H1 (cell line): ENCODE measurements around the gene TRAF6. TPM values are rescaled to one million over a fixed set of nuclear protein-coding genes. Genes with fewer than 3 reads are reported as not detected.

Experiments used
- CTCF ChIA-PET: fragments of 300-600 bp; sonication (Branson Sonifier 250); formaldehyde crosslinking; loops from one replicate; lab custom pipeline; 2021; ENCODE audit not compliant: partially characterized antibody; lab: Charles Lee
- POLR2A ChIA-PET: fragments of 300-600 bp; sonication (Branson Sonifier 250); formaldehyde crosslinking; loops from one replicate; lab custom pipeline; 2021; ENCODE audit warnings: inconsistent platforms; ENCODE audit not compliant: partially characterized antibody; lab: Charles Lee
- DNase-seq, 2 experiments: peaks; one replicate each; pipeline versions ENCODE4 v3.0.0 to v3.0.0-alpha.2; 2010 to 2022; ENCODE audit warnings: low spot score in 2 of 2, low read depth in 1 of 2, mixed read lengths in 1 of 2
- FAIRE-seq: peaks from 2 replicates; lab custom pipeline; 2011; peaks lifted over from hg19 to GRCh38; lab: Jason Lieb, UNC
- H2AFZ ChIP-seq: 2 replicates; pipeline ENCODE4 v1.8.1; 2012; ENCODE audit warnings: low read length, inconsistent platforms
- H2AK5ac ChIP-seq: 2 replicates; pipeline ENCODE4 v1.6.1; 2013; ENCODE audit warnings: low read depth, low read length
- H2BK120ac ChIP-seq: replicated peaks from 2 replicates; pipeline ENCODE3; 2013; ENCODE audit warnings: low read depth, low read length, inconsistent platforms
- H2BK12ac ChIP-seq: 2 replicates; pipeline ENCODE4 v1.6.1; 2013; ENCODE audit warnings: low read depth, low read length
- H2BK15ac ChIP-seq: 2 replicates; pipeline ENCODE4 v1.6.1; 2013; ENCODE audit warnings: low read length
- H2BK20ac ChIP-seq: 2 replicates; pipeline ENCODE4 v1.6.1; 2013; ENCODE audit warnings: low read length
- H2BK5ac ChIP-seq: 2 replicates; pipeline ENCODE4 v1.6.1; 2013; ENCODE audit warnings: low read depth, low read length
- H3K14ac ChIP-seq: 2 replicates; pipeline ENCODE4 v1.6.1; 2013; ENCODE audit warnings: inconsistent platforms; ENCODE audit not compliant: insufficient read length
- H3K18ac ChIP-seq: 2 replicates; pipeline ENCODE4 v1.6.1; 2013; ENCODE audit warnings: low read length; ENCODE audit errors: extremely low read depth
- H3K23ac ChIP-seq: 2 replicates; pipeline ENCODE4 v1.6.1; 2013; ENCODE audit warnings: inconsistent platforms; ENCODE audit not compliant: insufficient read length
- H3K23me2 ChIP-seq: 2 replicates; pipeline ENCODE4 v1.6.1; 2013; ENCODE audit warnings: low read depth, low read length
- H3K27ac ChIP-seq: 2 replicates; pipeline ENCODE4 v1.6.1; 2011; ENCODE audit warnings: low read depth, low read length, inconsistent platforms
- H3K27me3 ChIP-seq, 4 experiments: replicated peaks in 1 of 4; 1 replicate in 1 of 4; 2 replicates in 3 of 4; pipeline versions ENCODE4 v1.6.1 to v1.8.1; 2011 to 2013; ENCODE audit warnings: low read length in 3 of 4, mild to moderate bottlenecking in 3 of 4, inconsistent platforms in 2 of 4, mixed read lengths in 2 of 4, moderate library complexity in 1 of 4; ENCODE audit not compliant: control insufficient read depth in 3 of 4, insufficient read depth in 3 of 4; ENCODE audit errors: extremely low read depth in 1 of 4
- H3K36me3 ChIP-seq, 4 experiments: 2 replicates each; pipeline versions ENCODE4 v1.6.1 to v1.8.1; 2011 to 2013; ENCODE audit warnings: mild to moderate bottlenecking in 4 of 4, low read length in 3 of 4, moderate library complexity in 2 of 4, control low read depth in 1 of 4, inconsistent platforms in 1 of 4; ENCODE audit not compliant: insufficient read depth in 4 of 4, control insufficient read depth in 2 of 4
- H3K4ac ChIP-seq: replicated peaks from 2 replicates; pipeline ENCODE3; 2013; ENCODE audit warnings: low read length, low read depth, mixed read lengths, inconsistent platforms; ENCODE audit not compliant: insufficient read length
- H3K4me1 ChIP-seq, 4 experiments: replicated peaks in 1 of 4; 1 replicate in 1 of 4; 2 replicates in 3 of 4; pipeline versions ENCODE4 v1.6.1 to v1.8.1; 2011 to 2013; ENCODE audit warnings: low read length in 3 of 4, inconsistent platforms in 2 of 4, mixed read lengths in 1 of 4; ENCODE audit not compliant: insufficient read depth in 4 of 4, control insufficient read depth in 3 of 4
- H3K4me2 ChIP-seq, 2 experiments: 2 replicates each; pipeline versions ENCODE4 v1.6.1 to v1.8.1; 2011 to 2013; ENCODE audit warnings: low read depth in 2 of 2, low read length in 2 of 2, control low read depth in 1 of 2, inconsistent platforms in 1 of 2, mild to moderate bottlenecking in 1 of 2; ENCODE audit not compliant: insufficient read depth in 1 of 2
- H3K4me3 ChIP-seq, 4 experiments: fragments of 200-600, 300-600 bp in 1 of 4; sonication (generic), shearing (Covaris generic), sonication (Bioruptor Twin) in 1 of 4; 2 replicates each; pipeline versions ENCODE4 v1.5.1 to v1.8.1; 2011 to 2016; ENCODE audit warnings: low read length in 4 of 4, low read depth in 3 of 4, control low read depth in 2 of 4, inconsistent platforms in 2 of 4, mild to moderate bottlenecking in 2 of 4, mixed read lengths in 1 of 4, moderate library complexity in 1 of 4; ENCODE audit not compliant: insufficient read depth in 2 of 4; ENCODE audit errors: extremely low read depth in 1 of 4
- H3K56ac ChIP-seq: replicated peaks from 2 replicates; pipeline ENCODE3; 2013; ENCODE audit warnings: low read depth, mild to moderate bottlenecking, mixed read lengths, low read length, inconsistent platforms; ENCODE audit not compliant: insufficient read length
- H3K79me1 ChIP-seq: 2 replicates; pipeline ENCODE4 v1.6.1; 2013; ENCODE audit warnings: low read depth, low read length, control low read depth
- H3K79me2 ChIP-seq, 2 experiments: 2 replicates each; pipeline versions ENCODE4 v1.6.1 to v1.8.1; 2012 to 2013; ENCODE audit warnings: low read length in 2 of 2, mild to moderate bottlenecking in 2 of 2, inconsistent platforms in 1 of 2; ENCODE audit not compliant: insufficient read depth in 2 of 2, control insufficient read depth in 1 of 2
- H3K9ac ChIP-seq, 4 experiments: replicated peaks in 1 of 4; 1 replicate in 1 of 4; 2 replicates in 3 of 4; pipeline versions ENCODE4 v1.6.1 to v1.8.1; 2011 to 2013; ENCODE audit warnings: low read depth in 3 of 4, low read length in 3 of 4, control low read depth in 2 of 4, mild to moderate bottlenecking in 2 of 4, moderate library complexity in 2 of 4, inconsistent platforms in 1 of 4; ENCODE audit errors: extremely low read depth in 1 of 4
- H3K9me3 ChIP-seq, 2 experiments: 2 replicates each; pipeline versions ENCODE4 v1.6.1 to v1.8.1; 2012 to 2013; ENCODE audit warnings: mild to moderate bottlenecking in 2 of 2, moderate library complexity in 2 of 2, control low read depth in 1 of 2, inconsistent platforms in 1 of 2, low read depth in 1 of 2, low read length in 1 of 2, mixed read lengths in 1 of 2; ENCODE audit not compliant: insufficient read depth in 2 of 2
- H4K20me1 ChIP-seq, 2 experiments: replicated peaks in 1 of 2; 2 replicates each; pipeline versions ENCODE3 to v1.8.1; 2011 to 2013; ENCODE audit warnings: inconsistent platforms in 2 of 2, low read length in 2 of 2, mild to moderate bottlenecking in 1 of 2; ENCODE audit not compliant: insufficient read depth in 2 of 2, control insufficient read depth in 1 of 2
- H4K5ac ChIP-seq: 2 replicates; pipeline ENCODE4 v1.6.1; 2013; ENCODE audit warnings: low read length, low read depth, mixed read lengths, inconsistent platforms; ENCODE audit not compliant: insufficient read length
- H4K8ac ChIP-seq: 2 replicates; pipeline ENCODE4 v1.8.0; 2013; ENCODE audit warnings: mild to moderate bottlenecking, moderate library complexity, low read length, inconsistent platforms; ENCODE audit not compliant: insufficient read depth; ENCODE audit errors: extremely low read depth
- H4K91ac ChIP-seq: replicated peaks from 2 replicates; pipeline ENCODE3; 2013; ENCODE audit warnings: low read length, mixed read lengths, inconsistent platforms; ENCODE audit not compliant: insufficient read length
- BACH1 ChIP-seq: IDR thresholded peaks from 2 replicates; pipeline ENCODE4 v1.6.1; 2012; ENCODE audit warnings: low read length, improper control_type of control experiment
- KDM1A ChIP-seq: fragments of 200-600, 300-600 bp; sonication (generic); IDR thresholded peaks from 2 replicates; pipeline ENCODE4 v1.7.1; 2016; ENCODE audit warnings: mild to moderate bottlenecking, low read length, borderline replicate concordance
- MAFK ChIP-seq: IDR thresholded peaks from 2 replicates; pipeline ENCODE4 v1.6.1; 2012; ENCODE audit warnings: low read depth, mild to moderate bottlenecking, improper control_type of control experiment, low read length
- POU5F1 ChIP-seq: IDR thresholded peaks from 2 replicates; pipeline ENCODE4 v1.6.1; 2011; ENCODE audit warnings: low read depth, mild to moderate bottlenecking, low read length, moderate library complexity
- SIRT6 ChIP-seq: IDR thresholded peaks from one replicate; pipeline ENCODE4 v1.7.1; 2012; ENCODE audit warnings: low read length, inconsistent platforms
- WGBS, 2 experiments: shearing (Covaris generic) in 1 of 2; methylation state at CpG; one replicate each; pipeline versions ENCODE4 v1.1.6 to v1.1.7; 2013 to 2015; ENCODE audit warnings: low lambda C conversion rate in 2 of 2, mixed read lengths in 2 of 2, inconsistent platforms in 1 of 2, low coverage in 1 of 2, missing lambda C conversion rate in 1 of 2; ENCODE audit not compliant: insufficient replicate concordance in 2 of 2, insufficient coverage in 1 of 2, insufficient read length in 1 of 2; ENCODE audit errors: extremely low coverage in 1 of 2, missing lambda C conversion rate in 1 of 2; 5-methylcytosine and 5-hydroxymethylcytosine counted together
- polyA plus RNA-seq, 7 experiments: library from polyadenylated mRNA; depleted of rRNA in 3 of 7; stranded (reverse) in 5 of 7; unstranded in 2 of 7; fragments of >200 nt in 5 of 7; fragments of 200-250 nt in 2 of 7; gene quantifications; 1 replicate in 5 of 7; 2 replicates in 1 of 7; 4 replicates in 1 of 7; pipeline versions ENCODE4 v1.2.1 to v1.2.3, GENCODE V29; 2011 to 2013; ENCODE audit warnings: missing spikeins in 2 of 7, mixed read lengths in 2 of 7
- total RNA-seq: library from RNA; stranded (reverse); fragmentation: NEBNext Ultra II Directional; extraction: Animal tissue kit (Norgen Biotek cat#: 25700); gene quantifications from 2 replicates; pipeline ENCODE4 v1.2.1, GENCODE V29; 2021

TRAF6 gene
- total and polyA plus RNA-seq, 2 of the 8 experiments (the other 6 are each of a cell fraction or from before 2014, with no cell fraction given) = 4.6 to 8.8 TPM

GRCh38 chr11:36509201-36509639 lies 852 bp downstream of the TRAF6 start:
- H3K23me2 ChIP-seq = peaks cover 2% of the 10 kb centered on the region; the same call in 1 of the 2 replicates
- H3K14ac ChIP-seq = no peak overlapping the region
- H2BK15ac ChIP-seq = no peak overlapping the region
- H3K4me3 ChIP-seq = peak overlapping the region; percentile 95 to 96 (median 96)
- H2BK12ac ChIP-seq = no peak overlapping the region
- peaks cover 0 to 9% of the 10 kb centered on the region in 2 experiments for H4K20me1 ChIP-seq
- H3K23ac ChIP-seq = no peak overlapping the region
- H4K5ac ChIP-seq = no peak overlapping the region
- H2AK5ac ChIP-seq = no peak overlapping the region
- no peak overlapping the region for H4K91ac ChIP-seq
- H3K36me3 ChIP-seq = no peaks in the 10 kb centered on the region
- peak overlapping the region in 3 of 4 experiments; percentile 71 to 93 (median 92); a peak in 4 of 7 replicates for H3K9ac ChIP-seq
- H3K27me3 ChIP-seq = no peaks in the 10 kb centered on the region; a peak in 2 of 7 replicates
- no peak overlapping the region for H3K27ac ChIP-seq
- WGBS, 2 experiments = 10% methylated on average over 15 of the region's 15 CpGs; no CpG with 5 or more reads in 1 of the 2 experiments
- no peaks in the 10 kb centered on the region; a peak in 2 of 7 replicates for H3K4me1 ChIP-seq
- H2BK120ac ChIP-seq = no peak overlapping the region
- H4K8ac ChIP-seq = no peak overlapping the region
- H3K4ac ChIP-seq = no peak overlapping the region
- no peak overlapping the region for H2BK5ac ChIP-seq
- H2BK20ac ChIP-seq = no peak overlapping the region
- H3K18ac ChIP-seq = no peak overlapping the region
- 0 out of 4 replicates have a peak, but pooled peaks cover 0 to 6% of the 10 kb centered on the region in 2 experiments for H3K79me2 ChIP-seq
- H3K56ac ChIP-seq = no peak overlapping the region
- ChIA-PET POLR2A (interaction anchor here (0.8 to 2.0 kb wide), 3 partner anchors 10 to 238 kb away, joined by 3 to 7 read pairs (median 3); no protein-coding TSS in a partner anchor), CTCF (interaction anchor here (0.5 to 1.8 kb wide), 9 partner anchors 11 to 1679 kb away, joined by 3 to 8 read pairs (median 3); no protein-coding TSS in a partner anchor)
- FAIRE-seq (no peak), DNase-seq (no peak)
- H2AFZ ChIP-seq = no peak overlapping the region
- peak overlapping the region; percentile 53 to 73 for H3K4me2 ChIP-seq
- H3K79me1 ChIP-seq = no peaks in the 10 kb centered on the region; the same call in 1 of the 2 replicates
- H3K9me3 ChIP-seq = no peaks in the 10 kb centered on the region
- TF ChIP-seq SIRT6 (no peak), KDM1A (no peak), BACH1 (no peak), POU5F1 (no peak), MAFK (no peak)
